CD4-positive, alpha-beta T cell (primary cell): Measurements from ENCODE around the gene IL5. TPM values are rescaled to one million over a fixed set of nuclear protein-coding genes. Genes with fewer than 3 reads are reported as not detected.

ENCODE experiments used
- ATAC-seq: fragments of 200-7000 bp; cut with Tn5 transposase; one replicate; pipeline ENCODE4 v1.10.0; 2022; ENCODE audit warnings: mild to moderate bottlenecking; ENCODE audit not compliant: poor library complexity
- CTCF ChIA-PET: fragments of 350-600 bp; sonication (Branson Sonifier 250); formaldehyde crosslinking; loops from one replicate; lab custom pipeline; 2021; ENCODE audit warnings: antibody characterized with exemption, inconsistent platforms; lab: Charles Lee
- POLR2A ChIA-PET: fragments of 350-600 bp; sonication (Branson Sonifier 250); formaldehyde crosslinking; loops from one replicate; lab custom pipeline; 2021; ENCODE audit warnings: antibody characterized with exemption, inconsistent platforms; lab: Charles Lee
- DNase-seq, 14 experiments: peaks; one replicate each; pipeline ENCODE4 v3.0.0-alpha.2; 2013 to 2020; ENCODE audit warnings: mixed read lengths in 2 of 14
- H3K27ac ChIP-seq, 2 donors: one replicate each; pipeline versions ENCODE4 v1.5.1 to v1.7.0; 2013; ENCODE audit warnings: low read length in 2 of 2, low read depth in 1 of 2, mild to moderate bottlenecking in 1 of 2
- H3K27me3 ChIP-seq, 2 experiments: 1 replicate in 1 of 2; 2 replicates in 1 of 2; pipeline versions ENCODE4 v1.6.1 to v1.7.0; 2013; ENCODE audit warnings: low read length in 2 of 2, control low read depth in 1 of 2, mild to moderate bottlenecking in 1 of 2, moderate library complexity in 1 of 2; ENCODE audit not compliant: insufficient read depth in 2 of 2, control insufficient read depth in 1 of 2
- H3K36me3 ChIP-seq: one replicate; pipeline ENCODE4 v1.6.1; 2013; ENCODE audit warnings: low read length, control low read depth; ENCODE audit not compliant: insufficient read depth
- H3K4me1 ChIP-seq: one replicate; pipeline ENCODE4 v1.6.1; 2013; ENCODE audit warnings: low read length, control low read depth; ENCODE audit not compliant: insufficient read depth
- H3K4me3 ChIP-seq: one replicate; pipeline ENCODE4 v1.5.1; 2013; ENCODE audit warnings: mild to moderate bottlenecking, low read length, moderate library complexity
- H3K9me3 ChIP-seq, 2 experiments: 1 replicate in 1 of 2; 2 replicates in 1 of 2; pipeline versions ENCODE4 v1.6.1 to v1.7.0; 2013; ENCODE audit warnings: low read length in 2 of 2, mild to moderate bottlenecking in 2 of 2, control low read depth in 1 of 2, moderate library complexity in 1 of 2; ENCODE audit not compliant: control insufficient read depth in 1 of 2, insufficient read depth in 1 of 2
- H3K27ac Mint-ChIP-seq: one replicate; pipeline ENCODE4 v1.8.0; 2020; ENCODE audit warnings: mixed read lengths
- H3K27me3 Mint-ChIP-seq: one replicate; pipeline ENCODE4 v1.8.0; 2021; ENCODE audit warnings: mixed read lengths
- H3K36me3 Mint-ChIP-seq: one replicate; pipeline ENCODE4 v1.8.0; 2021; ENCODE audit warnings: low read depth, mixed read lengths
- H3K4me1 Mint-ChIP-seq: one replicate; pipeline ENCODE4 v1.8.0; 2021; ENCODE audit warnings: low read depth, mixed read lengths
- H3K4me3 Mint-ChIP-seq: one replicate; pipeline ENCODE4 v1.8.0; 2020; ENCODE audit warnings: mild to moderate bottlenecking, mixed read lengths
- H3K9me3 Mint-ChIP-seq: one replicate; pipeline ENCODE4 v1.8.0; 2020; ENCODE audit warnings: mixed read lengths
- CTCF ChIP-seq: fragments of 200-600 bp; IDR thresholded peaks from one replicate; pipeline ENCODE4 v1.8.0; 2022; ENCODE audit warnings: antibody characterized with exemption, mild to moderate bottlenecking
- intact Hi-C, 2 experiments: fragments of 100-400 bp; cut with DNase I in 1 of 2; cut with micrococcal nuclease in 1 of 2; formaldehyde crosslinking; loops; one replicate each; pipeline versions ENCODE4 v1.15.1 to v1.9.0; 2023 to 2025; cut with DNase I, micrococcal nuclease
- total RNA-seq, 174 experiments: library from RNA in 2 of 174; stranded (reverse) in 2 of 174; gene quantifications; one replicate each; pipeline ENCODE4 v1.2.3 and lab custom pipeline; 2021 to 2026

Gene IL5
- total RNA-seq, 2 experiments from 2014 or later, result not detected

- no peak for TF ChIP-seq CTCF
- H3K9me3 Mint-ChIP-seq, result peaks cover 5% of the 10 kb centered on the region
- peak overlapping the region; percentile 50 for H3K4me3 Mint-ChIP-seq
- H3K36me3 ChIP-seq, result peaks cover 50% of the 10 kb centered on the region
- DNase-seq, result no peak
- ChIA-PET POLR2A (interaction anchor here (1.4 kb wide), 1 partner anchor 178 kb away, joined by 3 read pairs; the partner anchor contains the start of gene KIF3A), CTCF (no interaction called here)
- intact Hi-C loops, result loop anchor here in 1 of 2 experiments (5.0 to 10.0 kb wide), 3 partner anchors 178 to 495 kb away; partner anchors contain the start of genes GDF9, HSPA4, KIF3A and UQCRQ
- peaks cover 5 to 10% of the 10 kb centered on the region in 2 experiments for H3K9me3 ChIP-seq
- no peak overlapping the region for H3K27ac Mint-ChIP-seq
- no peak overlapping the region for H3K4me3 ChIP-seq
- no peak overlapping the region for H3K27ac ChIP-seq
- no peaks in the 10 kb centered on the region for H3K27me3 ChIP-seq
- peaks cover 43% of the 10 kb centered on the region for H3K4me1 Mint-ChIP-seq
- no peaks in the 10 kb centered on the region for H3K27me3 Mint-ChIP-seq
- no peak for ATAC-seq
- H3K36me3 Mint-ChIP-seq, result peaks cover 29% of the 10 kb centered on the region
- peaks cover 22% of the 10 kb centered on the region for H3K4me1 ChIP-seq
Measured at GRCh38 chr5:132559383-132560060, 16.2 kb upstream of the IL5 start.

- Mint-ChIP-seq H3K4me1 (peaks cover 43% of the 10 kb centered on the region), H3K9me3 (peaks cover 5% of the 10 kb centered on the region), H3K36me3 (peaks cover 29% of the 10 kb centered on the region), H3K4me3 (peak overlapping the region; percentile 95), H3K27ac (peak overlapping the region; percentile 98), H3K27me3 (no peaks in the 10 kb centered on the region)
- no peak for TF ChIP-seq CTCF
- peaks cover 22% of the 10 kb centered on the region for H3K4me1 ChIP-seq
- peak overlapping the region; percentile 83 for H3K4me3 ChIP-seq
- no peaks in the 10 kb centered on the region for H3K27me3 ChIP-seq
- H3K9me3 ChIP-seq, result peaks cover 0 to 8% of the 10 kb centered on the region in 2 experiments
- peak overlapping the region; percentile 76 to 78 for H3K27ac ChIP-seq
- DNase-seq (peak in 12 of 14 experiments; percentile 2 to 50 (median 12)), ATAC-seq (peak; percentile 21)
- CTCF ChIA-PET, result interaction anchor here (1.1 kb wide), 1 partner anchor 30 kb away, joined by 3 read pairs; no protein-coding TSS in a partner anchor
- peaks cover 32% of the 10 kb centered on the region for H3K36me3 ChIP-seq
- intact Hi-C loops, result loop anchor here in 1 of 2 experiments (5.0 to 10.0 kb wide), 3 partner anchors 180 to 497 kb away; partner anchors contain the start of genes GDF9, HSPA4, KIF3A and UQCRQ
- POLR2A ChIA-PET, result interaction anchor here (0.8 to 1.8 kb wide), 20 partner anchors 8 to 1668 kb away, joined by 3 to 24 read pairs (median 6); partner anchors contain the start of genes AFF4, CCNI2, GDF9 and HSPA4
Measured at GRCh38 chr5:132557478-132558172, 14.3 kb upstream of the IL5 start.

- Mint-ChIP-seq H3K27ac (peak within 1 kb of the TSS; percentile 98), H3K27me3 (no peaks in the 10 kb centered on the region), H3K36me3 (peaks cover 29% of the 10 kb centered on the region), H3K4me1 (peaks cover 43% of the 10 kb centered on the region), H3K4me3 (peak within 1 kb of the TSS; percentile 95), H3K9me3 (peaks cover 5% of the 10 kb centered on the region)
- no peaks in the 10 kb centered on the region for H3K27me3 ChIP-seq
- DNase-seq (peak; percentile 79 to 96 (median 88)), ATAC-seq (peak; percentile 94)
- H3K27ac ChIP-seq, result peak within 1 kb of the TSS; percentile 76 to 78
- peak within 1 kb of the TSS; percentile 83 for H3K4me3 ChIP-seq
- peaks cover 27% of the 10 kb centered on the region for H3K36me3 ChIP-seq
- ChIA-PET CTCF (interaction anchor here (1.1 kb wide), 1 partner anchor 30 kb away, joined by 3 read pairs; no protein-coding TSS in a partner anchor), POLR2A (interaction anchor here (0.8 to 1.8 kb wide), 22 partner anchors 9 to 1669 kb away, joined by 3 to 24 read pairs (median 5); partner anchors contain the start of genes AFF4, CCNI2, GDF9 and HSPA4)
- TF ChIP-seq CTCF, result no peak
- intact Hi-C loops, result loop anchor here in 1 of 2 experiments (5.0 to 10.0 kb wide), 3 partner anchors 180 to 498 kb away; partner anchors contain the start of genes GDF9, HSPA4, KIF3A and UQCRQ
- H3K9me3 ChIP-seq, result peaks cover 0 to 8% of the 10 kb centered on the region in 2 experiments
- H3K4me1 ChIP-seq, result peaks cover 22% of the 10 kb centered on the region
Measured at GRCh38 chr5:132556763-132557477, 13.6 kb upstream of the IL5 start, which contains the start of gene RAD50. Gene RAD50, plus strand, starts transcription at chr5:132556977. Its CDS starts 348 bp downstream, at chr5:132557325.
